SH-SY5Y (cell line): ENCODE results near the gene EVX1.

ENCODE experiments used
- GATA2 ChIP-seq: IDR thresholded peaks from 2 replicates; pipeline ENCODE4 v1.6.1; 2011; ENCODE audit warnings: mild to moderate bottlenecking, low read depth, low read length
- GATA3 ChIP-seq: IDR thresholded peaks from 2 replicates; pipeline ENCODE4 v1.6.1; 2011; ENCODE audit warnings: low read depth, mild to moderate bottlenecking, low read length, moderate library complexity

EVX1 gene

GRCh38 chr7:27248911-27249723 lies 6.5 kb downstream of the EVX1 start:
- TF ChIP-seq GATA2 = no peak
- no peak for TF ChIP-seq GATA3

GRCh38 chr7:27249724-27250556 lies 7.3 kb downstream of the EVX1 start:
- TF ChIP-seq GATA2 = no peak
- TF ChIP-seq GATA3 = no peak

- no peak for TF ChIP-seq GATA3
- no peak for TF ChIP-seq GATA2
Measured at GRCh38 chr7:27250557-27251070, 8.0 kb downstream of the EVX1 start.

GRCh38 chr7:27251136-27251651 lies 8.6 kb downstream of the EVX1 start:
- TF ChIP-seq GATA2 (no peak), GATA3 (no peak)

DNA sequence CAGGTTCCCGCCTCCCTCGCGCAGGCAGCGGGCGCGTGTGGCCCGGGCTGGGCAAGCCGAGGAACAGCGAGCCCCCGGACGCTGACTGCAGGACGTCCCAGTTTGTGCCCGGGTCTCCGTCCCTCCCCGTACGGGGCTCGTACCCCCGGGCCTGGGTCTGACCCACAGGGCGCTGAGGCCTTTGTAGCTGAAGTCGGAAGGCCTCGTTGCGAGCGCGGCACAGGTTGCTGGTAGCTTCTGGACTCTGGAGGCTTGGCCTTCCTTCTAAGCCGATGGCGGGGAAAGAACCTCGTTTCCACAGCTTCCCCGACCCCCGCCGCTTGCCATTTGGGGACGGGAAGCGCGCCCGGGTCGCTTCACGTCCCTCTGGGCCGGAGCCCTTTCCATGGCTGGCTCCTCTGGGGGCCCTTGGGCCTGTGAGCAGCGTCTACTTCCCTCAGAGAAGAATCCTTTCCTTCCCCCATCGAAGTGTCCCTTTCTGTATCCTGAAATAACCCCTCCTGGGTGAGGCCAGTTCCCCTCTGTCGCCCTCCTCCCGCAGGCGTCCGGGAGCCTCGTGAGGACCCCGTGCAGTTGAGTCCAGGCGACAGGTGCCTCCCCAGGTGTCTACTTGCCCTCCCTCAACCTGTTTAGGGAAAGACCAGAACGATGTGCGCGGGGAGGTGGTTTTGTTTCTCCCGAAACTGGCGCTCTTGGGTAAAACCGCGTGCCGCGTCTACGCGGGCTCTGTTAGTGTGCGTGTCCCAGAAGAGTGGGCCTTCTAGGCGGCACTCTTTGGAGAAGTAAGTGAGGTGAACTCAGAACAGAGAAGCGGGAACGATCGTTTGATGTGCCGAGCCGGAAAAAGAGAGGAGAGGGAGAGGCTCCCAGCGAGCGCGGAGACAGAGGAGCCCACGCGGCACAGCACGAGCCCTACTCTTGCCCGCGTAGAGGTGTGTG lies 9.3 kb downstream of the EVX1 start:
- TF ChIP-seq GATA2 (no peak), GATA3 (no peak)

- TF ChIP-seq GATA2 (no peak), GATA3 (no peak)
Measured at GRCh38 chr7:27254625-27255024, 12.0 kb downstream of the EVX1 start.

- TF ChIP-seq GATA2 = no peak; the same call in 1 of the 2 replicates
- TF ChIP-seq GATA3 = no peak
Measured at GRCh38 chr7:27260211-27260610, 17.6 kb downstream of the EVX1 start.

DNA sequence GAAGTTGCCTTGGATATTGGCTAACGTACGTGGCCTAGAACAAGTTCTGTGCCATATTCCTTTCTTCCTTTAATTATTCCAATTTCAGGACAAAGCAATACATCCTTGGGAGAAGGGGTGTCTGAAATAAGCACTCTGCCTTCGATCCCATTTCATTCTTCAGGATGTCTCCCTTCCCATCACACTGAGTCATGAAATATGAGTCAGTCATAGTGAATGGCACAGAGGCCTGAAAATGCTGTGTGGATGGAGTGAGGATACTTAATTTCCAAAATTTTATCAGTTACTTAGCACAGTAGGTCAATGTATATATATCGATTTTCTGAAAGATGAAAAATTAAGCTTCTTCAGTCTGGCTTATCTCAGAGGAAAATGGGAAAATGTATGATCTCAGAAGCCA lies 19.5 kb downstream of the EVX1 start:
- no peak for TF ChIP-seq GATA2
- no peak for TF ChIP-seq GATA3

- no peak for TF ChIP-seq GATA2
- TF ChIP-seq GATA3 = no peak
Measured at GRCh38 chr7:27263781-27264180, 21.2 kb downstream of the EVX1 start.

DNA sequence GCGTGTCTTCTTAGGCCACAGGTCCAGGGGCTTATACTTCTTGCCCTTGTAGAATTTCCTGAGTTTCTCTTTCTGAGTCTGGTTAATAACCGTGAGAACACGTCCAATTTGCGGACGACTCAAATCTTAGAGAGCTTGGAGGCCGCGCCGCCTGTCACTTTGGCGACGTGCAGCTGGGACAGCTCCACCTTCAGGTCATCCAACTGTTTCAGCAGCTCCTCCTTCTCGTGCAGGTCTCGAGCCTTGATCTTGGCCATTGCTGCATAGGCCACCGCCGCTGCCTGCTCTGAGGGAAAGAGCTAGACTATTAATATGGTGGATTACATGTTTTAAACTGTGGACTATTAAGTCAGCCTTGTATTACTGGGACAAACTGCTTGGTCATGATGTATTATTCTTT lies 26.9 kb downstream of the EVX1 start:
- TF ChIP-seq GATA2 (no peak), GATA3 (no peak)

DNA sequence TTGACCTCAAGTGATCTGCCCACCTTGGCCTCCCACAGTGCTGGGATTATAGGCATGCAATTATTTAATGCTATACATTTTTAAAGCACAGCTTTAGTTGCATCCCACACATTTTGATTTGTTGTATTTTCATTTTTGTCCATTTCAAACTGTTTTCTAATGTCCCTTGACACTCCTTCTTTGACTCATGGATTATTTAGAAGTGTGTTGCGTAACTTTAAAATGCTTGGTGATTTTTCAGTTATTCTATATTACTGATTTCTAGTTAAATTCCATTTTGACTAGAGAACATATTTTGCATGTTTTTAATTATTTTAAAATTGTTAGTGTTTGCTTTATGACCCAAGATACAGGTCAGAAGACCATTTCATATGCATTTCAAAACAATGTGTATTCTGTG lies 28.8 kb downstream of the EVX1 start:
- TF ChIP-seq GATA2 (no peak), GATA3 (no peak)

GRCh38 chr7:27277628-27278027 lies 35.0 kb downstream of the EVX1 start:
- TF ChIP-seq GATA2 (no peak), GATA3 (no peak)

DNA sequence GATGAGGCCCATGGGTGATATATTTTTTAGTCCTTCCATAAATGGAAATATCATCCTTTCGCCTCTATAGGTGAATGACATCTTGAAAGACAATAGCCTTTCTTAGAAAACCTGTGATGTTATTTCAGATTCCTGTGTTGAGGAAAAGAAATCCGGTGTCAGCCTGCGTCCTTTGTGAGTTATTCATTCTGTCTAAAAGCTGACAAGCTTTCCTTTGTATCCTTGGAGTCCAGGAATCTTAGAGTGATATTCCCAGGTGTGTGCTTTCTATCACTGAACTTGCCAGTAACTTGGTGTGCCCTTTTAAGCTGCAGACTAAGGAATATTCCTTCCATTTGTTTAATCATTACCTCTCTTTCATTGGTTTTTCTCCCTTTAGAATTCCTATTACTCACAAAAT lies 41.0 kb downstream of the EVX1 start:
- no peak for TF ChIP-seq GATA2
- TF ChIP-seq GATA3 = no peak

DNA sequence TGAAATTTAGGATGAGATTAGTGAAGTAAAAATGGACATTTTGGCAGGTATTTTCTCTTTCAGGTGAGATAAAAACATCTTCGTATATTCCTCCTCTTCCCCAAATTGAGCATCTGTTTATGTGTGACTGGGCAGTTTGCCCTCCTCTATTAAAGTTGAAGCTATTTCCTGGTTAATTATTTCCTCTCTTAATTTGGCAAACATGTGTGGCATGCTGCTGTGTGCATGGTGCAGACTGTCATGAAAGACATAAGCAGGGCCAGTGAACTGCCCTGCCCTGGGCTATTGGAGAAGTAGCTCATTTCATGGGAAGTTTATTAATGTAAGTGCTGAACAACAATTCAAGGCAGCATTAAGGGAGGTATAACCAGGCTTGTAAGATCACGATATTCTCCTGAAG lies 52.6 kb downstream of the EVX1 start:
- TF ChIP-seq GATA2 (no peak), GATA3 (no peak)
